GM21423 (cell line): ENCODE data around the gene TEC.

Experiments
- ATAC-seq: cut with Tn5 transposase; IDR thresholded peaks from one replicate; pipeline ENCODE4 v1.9.1; 2021; ENCODE audit warnings: mild to moderate bottlenecking, moderate library complexity; ENCODE audit not compliant: unreplicated experiment

TEC gene

GRCh38 chr4:48127682-48128404, 141.8 kb downstream of the TEC start:
- ATAC-seq, result peak; percentile 92

GRCh38 chr4:48127231-48127630, 142.4 kb downstream of the TEC start:
- ATAC-seq, result no peak

- no peak for ATAC-seq
Measured at GRCh38 chr4:48126621-48127020, 143.0 kb downstream of the TEC start.

GRCh38 chr4:48124870-48125269, 144.8 kb downstream of the TEC start:
- ATAC-seq, result no peak

GRCh38 chr4:48122756-48123155, 146.9 kb downstream of the TEC start:
- ATAC-seq, result no peak

GRCh38 chr4:48121180-48121579, 148.5 kb downstream of the TEC start:
- ATAC-seq, result no peak

- no peak for ATAC-seq
Measured at GRCh38 chr4:48120132-48120531, 149.5 kb downstream of the TEC start.

- ATAC-seq, result no peak
Measured at GRCh38 chr4:48119646-48120045, 150.0 kb downstream of the TEC start.

- no peak for ATAC-seq
Measured at GRCh38 chr4:48118081-48118480, 151.6 kb downstream of the TEC start.

GRCh38 chr4:48116582-48116981, 153.1 kb downstream of the TEC start:
- ATAC-seq, result no peak

GRCh38 chr4:48114412-48114811, 155.2 kb downstream of the TEC start:
- ATAC-seq, result no peak

GRCh38 chr4:48112017-48112667, 157.5 kb downstream of the TEC start:
- ATAC-seq, result no peak

GRCh38 chr4:48110452-48110978, 159.1 kb downstream of the TEC start:
- no peak for ATAC-seq

GRCh38 chr4:48109413-48110263, 160.0 kb downstream of the TEC start:
- peak; percentile 53 for ATAC-seq

GRCh38 chr4:48108309-48109073, 161.1 kb downstream of the TEC start:
- ATAC-seq, result no peak

- no peak for ATAC-seq
Measured at GRCh38 chr4:48105230-48105629, 164.4 kb downstream of the TEC start.

- peak; percentile 78 for ATAC-seq
Measured at GRCh38 chr4:48103483-48104139, 166.0 kb downstream of the TEC start.

- ATAC-seq, result no peak
Measured at GRCh38 chr4:48102303-48102702, 167.3 kb downstream of the TEC start.

GRCh38 chr4:48100256-48100655, 169.4 kb downstream of the TEC start:
- ATAC-seq, result no peak

- no peak for ATAC-seq
Measured at GRCh38 chr4:48095441-48095840, 174.2 kb downstream of the TEC start.
